Limb (tissue), 2 donors: Measurements from ENCODE around the gene CILP2.
A peak's percentile ranks its signal among the peaks of the same experiment; 100 is the strongest.

ENCODE experiments used
- DNase-seq, 2 donors: peaks; one replicate each; pipeline ENCODE4 v3.0.0-alpha.2; 2016; ENCODE audit errors: extremely low spot score in 2 of 2

Gene CILP2

DNA sequence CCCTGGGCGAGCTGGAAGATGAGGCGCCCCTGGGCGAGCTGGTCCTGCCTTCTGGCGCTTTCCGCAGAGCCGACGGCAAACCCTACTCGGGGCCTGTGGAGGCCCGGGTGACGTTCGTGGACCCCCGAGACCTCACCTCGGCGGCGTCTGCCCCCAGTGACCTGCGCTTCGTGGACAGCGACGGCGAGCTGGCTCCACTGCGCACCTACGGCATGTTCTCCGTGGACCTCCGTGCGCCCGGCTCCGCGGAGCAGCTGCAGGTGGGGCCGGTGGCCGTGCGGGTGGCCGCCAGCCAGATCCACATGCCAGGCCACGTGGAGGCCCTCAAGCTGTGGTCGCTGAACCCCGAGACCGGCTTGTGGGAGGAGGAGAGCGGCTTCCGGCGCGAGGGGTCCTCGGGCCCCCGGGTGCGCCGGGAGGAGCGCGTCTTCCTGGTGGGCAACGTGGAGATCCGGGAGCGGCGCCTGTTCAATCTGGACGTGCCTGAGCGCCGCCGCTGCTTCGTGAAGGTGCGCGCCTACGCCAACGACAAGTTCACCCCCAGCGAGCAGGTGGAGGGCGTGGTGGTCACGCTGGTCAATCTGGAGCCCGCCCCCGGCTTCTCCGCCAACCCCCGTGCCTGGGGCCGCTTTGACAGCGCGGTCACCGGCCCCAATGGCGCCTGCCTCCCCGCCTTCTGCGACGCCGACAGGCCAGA lies 6.3 kb downstream of the CILP2 start:
- DNase-seq = no peak

GRCh38 chr19:19544954-19545591 lies 7.0 kb downstream of the CILP2 start:
- DNase-seq = no peak

DNA sequence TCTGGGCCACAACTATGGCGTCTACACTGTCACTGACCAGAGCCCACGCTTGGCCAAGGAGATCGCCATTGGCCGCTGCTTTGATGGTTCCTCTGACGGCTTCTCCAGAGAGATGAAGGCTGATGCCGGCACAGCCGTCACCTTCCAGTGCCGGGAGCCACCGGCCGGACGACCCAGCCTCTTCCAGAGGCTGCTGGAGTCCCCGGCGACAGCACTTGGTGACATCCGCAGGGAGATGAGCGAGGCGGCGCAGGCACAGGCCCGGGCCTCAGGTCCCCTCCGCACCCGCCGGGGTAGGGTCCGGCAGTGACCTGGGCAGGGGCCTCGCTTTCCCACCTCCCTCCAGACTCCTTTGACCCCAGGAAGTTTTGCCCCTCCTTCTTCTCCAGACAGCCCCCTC lies 7.6 kb downstream of the CILP2 start:
- no peak for DNase-seq

GRCh38 chr19:19546751-19547162 lies 8.7 kb downstream of the CILP2 start:
- DNase-seq = no peak

GRCh38 chr19:19547674-19548336 lies 9.7 kb downstream of the CILP2 start:
- no peak for DNase-seq

- no peak for DNase-seq
Measured at GRCh38 chr19:19548915-19549759, 11.1 kb downstream of the CILP2 start.

DNA sequence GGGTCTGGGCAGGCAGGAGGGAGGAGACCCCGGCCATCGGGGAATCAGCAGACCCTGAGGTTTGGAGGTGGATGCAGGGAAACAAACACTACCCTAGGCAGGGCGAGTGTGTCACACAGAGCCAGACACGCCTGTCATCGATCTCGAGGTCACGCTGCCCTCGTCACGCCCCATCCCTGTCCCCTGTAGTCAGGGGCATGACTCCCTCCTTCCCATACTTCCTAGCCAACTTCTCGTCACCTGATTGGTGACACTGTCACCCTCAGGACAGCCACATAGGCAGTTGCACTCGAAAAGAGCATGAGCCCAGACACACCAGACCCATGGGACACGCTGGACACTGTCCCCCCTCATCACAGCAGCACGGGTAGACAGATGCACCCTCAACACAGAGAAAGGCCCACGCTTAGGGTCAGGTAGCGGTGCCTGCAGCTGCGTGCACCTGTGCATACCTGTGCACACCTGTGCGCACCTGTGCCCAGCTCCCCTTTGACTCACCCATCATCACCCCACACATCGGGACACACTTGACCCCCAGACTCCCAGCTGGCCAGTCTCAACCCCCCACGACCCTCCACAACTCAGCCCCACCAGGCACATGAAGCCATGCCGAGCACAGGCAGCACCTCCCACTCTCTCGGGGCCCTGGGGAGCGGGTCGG lies 11.9 kb downstream of the CILP2 start:
- DNase-seq = no peak

DNA sequence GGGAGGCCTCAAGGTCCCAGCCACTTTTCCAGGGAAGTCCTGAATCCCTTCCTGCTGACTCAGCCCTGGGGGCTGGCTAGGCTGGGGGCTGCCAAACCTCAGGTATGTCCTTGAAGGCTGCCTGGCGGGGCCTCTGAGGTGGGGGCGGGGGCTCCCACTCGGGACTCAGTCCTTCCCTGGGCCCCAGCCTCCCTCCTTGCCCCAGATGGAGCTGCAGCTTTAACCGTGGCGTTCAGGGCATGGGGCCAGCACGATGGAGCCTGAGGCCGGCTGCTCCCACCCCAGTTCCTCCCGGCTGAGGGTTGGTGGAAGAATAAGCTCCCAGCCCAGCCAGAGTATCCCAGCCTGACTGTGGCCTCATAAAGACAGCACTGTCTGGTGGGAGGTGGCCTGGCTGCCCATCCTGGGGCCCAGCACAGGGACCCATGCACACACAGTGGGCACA lies 12.4 kb downstream of the CILP2 start:
- peak in 1 of 2 donors; percentile 66 for DNase-seq

DNA sequence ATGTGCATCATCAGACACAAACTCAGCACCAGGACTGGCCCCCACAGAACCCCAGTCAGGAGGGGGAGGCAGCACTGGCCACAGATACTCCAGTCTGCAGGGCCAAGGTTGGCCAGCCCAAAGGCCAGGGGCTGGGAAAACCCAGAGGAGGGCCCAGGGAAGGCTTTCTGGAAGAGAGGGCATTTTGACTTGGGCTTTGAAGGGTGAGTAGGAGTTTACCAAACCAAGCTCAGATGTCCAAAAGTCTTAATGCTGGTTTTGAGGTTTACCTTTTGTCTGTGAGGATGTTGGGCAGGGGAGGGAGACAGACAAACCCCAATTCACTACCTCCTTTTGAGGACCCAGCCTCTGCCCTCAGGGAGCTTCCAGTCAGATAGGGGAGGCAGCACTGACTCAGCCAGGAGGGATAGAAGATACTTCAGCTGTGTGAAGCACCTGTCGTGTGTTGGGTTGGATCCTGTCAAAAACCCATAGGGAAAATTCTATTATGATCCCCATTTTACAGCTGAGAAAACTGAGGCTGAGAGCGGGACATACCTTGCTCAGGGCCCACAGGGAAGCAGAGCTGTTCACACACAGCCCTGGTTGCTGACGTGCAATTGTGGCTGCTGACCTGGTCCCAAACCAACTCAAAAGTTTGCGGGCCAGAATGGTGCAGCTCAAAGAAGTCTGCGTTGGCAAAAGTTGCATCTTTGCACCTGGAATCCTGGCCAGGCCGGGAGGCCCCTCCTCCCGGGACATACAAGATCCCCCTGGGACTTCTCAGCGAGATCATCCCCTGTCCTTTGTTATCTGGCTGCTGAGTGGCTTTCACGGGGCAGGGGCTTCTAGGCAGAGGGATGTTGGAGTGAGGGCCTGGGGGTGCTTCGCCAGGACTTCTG lies 13.1 kb downstream of the CILP2 start:
- DNase-seq = no peak

GRCh38 chr19:19551853-19552192 lies 13.8 kb downstream of the CILP2 start:
- DNase-seq = peak in 1 of 2 donors; percentile 45

- peak in 1 of 2 donors; percentile 55 for DNase-seq
Measured at GRCh38 chr19:19552798-19553197, 14.7 kb downstream of the CILP2 start.

GRCh38 chr19:19553670-19554069 lies 15.6 kb downstream of the CILP2 start:
- DNase-seq = no peak

GRCh38 chr19:19554074-19555023 lies 16.3 kb downstream of the CILP2 start:
- peak in 1 of 2 donors; percentile 50 for DNase-seq

- DNase-seq = no peak
Measured at GRCh38 chr19:19558055-19558454, 20.0 kb downstream of the CILP2 start.

GRCh38 chr19:19558636-19559035 lies 20.6 kb downstream of the CILP2 start:
- DNase-seq = no peak

DNA sequence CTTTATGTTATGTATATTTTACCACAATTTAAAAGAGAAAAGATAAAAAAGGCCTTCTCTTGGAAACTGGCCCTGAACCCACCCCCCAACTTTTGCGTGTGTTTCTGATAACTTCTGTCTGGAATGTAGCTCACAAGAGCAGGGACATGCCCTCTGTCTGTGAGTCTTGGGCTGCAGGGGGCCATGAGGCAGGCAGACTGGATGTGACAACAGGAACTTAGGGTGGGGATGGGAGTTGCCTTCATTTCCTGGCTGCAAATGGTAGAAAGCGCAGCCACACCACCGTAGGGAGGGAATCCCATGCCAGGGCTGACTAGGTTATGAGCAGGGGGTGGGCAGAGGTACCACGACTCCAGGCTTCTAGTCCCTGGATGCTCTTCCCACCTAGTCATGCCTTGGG lies 21.9 kb downstream of the CILP2 start:
- DNase-seq = no peak

DNA sequence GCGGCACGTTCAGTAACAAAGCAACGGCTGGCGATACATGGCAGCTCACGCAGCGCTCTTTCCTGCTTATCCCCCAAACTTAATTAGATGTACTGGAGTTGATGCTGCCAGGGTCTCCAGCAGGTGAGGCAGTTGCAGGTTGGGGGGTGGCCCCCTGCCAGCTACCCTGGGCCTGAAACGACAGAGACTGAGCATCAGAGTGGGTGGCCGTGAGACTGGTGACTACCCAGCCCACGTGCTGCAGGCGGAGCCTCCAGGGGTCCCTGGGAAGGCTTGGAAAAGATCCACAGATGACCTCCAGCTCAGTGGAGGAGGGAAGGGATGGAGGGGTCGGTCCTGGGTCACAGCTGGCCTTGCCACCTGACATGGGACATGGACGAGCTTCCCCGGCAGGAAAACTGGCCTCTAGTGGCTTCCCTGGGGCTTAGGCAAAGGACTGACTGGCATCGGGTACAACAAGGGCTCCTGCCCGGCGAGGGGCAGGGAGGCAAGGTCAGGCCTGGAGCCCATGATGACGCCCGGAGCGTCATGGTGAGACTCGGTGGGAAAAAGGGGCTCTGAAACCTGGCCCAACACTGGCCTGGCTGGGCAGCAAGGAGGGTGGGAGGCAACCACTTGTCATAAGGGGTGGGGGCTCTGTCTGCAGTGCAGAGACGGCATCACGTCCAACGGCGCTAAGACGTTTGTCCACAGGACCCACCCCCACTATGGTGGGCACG lies 24.0 kb downstream of the CILP2 start:
- no peak for DNase-seq

- no peak for DNase-seq
Measured at GRCh38 chr19:19562665-19563347, 24.7 kb downstream of the CILP2 start.
